ENCODE data around the gene SAG.
"Not testable (repeated sequence)": the region's sequence is repeated elsewhere in the genome, so short reads cannot be mapped to it uniquely, and the experiment has no call there.

SAG gene

DNA sequence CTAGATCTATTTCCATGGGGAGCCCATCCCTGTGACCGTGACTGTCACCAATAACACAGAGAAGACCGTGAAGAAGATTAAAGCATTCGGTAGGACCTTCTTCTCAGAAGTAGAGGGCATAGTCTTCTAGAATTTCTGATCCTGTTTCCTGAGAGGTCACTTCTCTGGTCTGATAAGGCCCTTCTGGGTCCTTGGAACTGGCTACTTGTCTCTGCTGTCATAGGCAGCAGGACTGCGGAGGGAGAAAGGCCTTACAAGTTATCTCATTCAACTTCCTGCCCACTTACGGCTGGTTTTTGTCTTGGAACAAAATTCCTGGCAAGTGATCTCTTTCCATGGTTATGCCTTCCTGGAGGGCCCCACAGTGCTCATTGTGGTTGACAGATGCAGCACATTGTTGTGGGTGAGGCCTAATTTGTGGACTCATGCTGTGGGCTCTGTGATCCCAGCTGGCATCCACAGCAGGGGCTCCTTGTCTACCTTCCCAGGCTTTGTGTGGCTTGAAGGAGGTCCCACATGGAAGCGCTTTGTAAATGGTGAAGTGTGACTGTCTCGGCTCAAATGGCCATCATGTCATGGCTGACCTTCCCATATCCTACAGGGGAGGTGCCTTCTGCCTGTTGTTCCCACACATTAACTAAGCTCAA, 22.0 kb downstream of the SAG start:
- no peak for DNase-seq (ENCODE audit: low read depth in 1 of 2, low spot score in 1 of 2)

DNA sequence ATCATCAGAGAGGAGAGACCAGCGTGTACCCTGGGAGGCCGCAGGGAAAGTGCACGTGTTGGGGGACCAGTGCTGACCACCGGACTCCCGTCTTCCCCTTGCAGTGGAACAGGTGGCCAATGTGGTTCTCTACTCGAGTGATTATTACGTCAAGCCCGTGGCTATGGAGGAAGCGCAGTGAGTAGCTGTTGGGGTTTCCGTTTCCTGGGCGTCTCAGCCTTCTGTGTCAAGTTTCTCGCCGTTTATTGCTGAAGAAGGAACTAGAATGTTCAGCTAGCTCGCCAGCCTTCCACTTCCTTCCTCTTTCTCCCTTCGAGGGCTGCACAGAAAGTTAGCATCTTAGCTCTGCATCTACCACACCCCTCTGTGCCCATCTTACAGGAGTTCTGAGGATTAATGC, 23.9 kb downstream of the SAG start:
- DNase-seq (ENCODE audit: low read depth in 1 of 2, low spot score in 1 of 2), result peak; percentile 41 to 52

DNA sequence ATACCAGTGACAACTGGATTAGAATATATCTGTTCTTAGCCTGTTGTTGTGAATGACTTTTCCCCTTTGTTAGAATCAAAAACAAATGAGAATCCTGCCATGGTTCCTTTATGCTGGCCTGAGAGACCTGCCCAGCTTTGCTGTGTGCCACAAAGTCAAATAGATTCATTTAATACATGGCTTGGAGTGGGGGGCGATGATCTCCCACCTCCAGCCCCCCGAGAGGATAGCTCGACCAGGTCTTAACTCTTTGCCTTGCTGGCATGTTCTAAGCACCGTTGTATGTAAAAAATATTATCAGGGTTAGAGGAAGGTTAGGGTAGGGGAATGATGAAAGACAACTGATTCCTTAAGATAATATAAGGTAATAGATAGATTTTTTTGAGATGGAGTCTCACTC, 24.5 kb downstream of the SAG start:
- no peak for DNase-seq (ENCODE audit: low read depth in 1 of 2, low spot score in 1 of 2)

DNA sequence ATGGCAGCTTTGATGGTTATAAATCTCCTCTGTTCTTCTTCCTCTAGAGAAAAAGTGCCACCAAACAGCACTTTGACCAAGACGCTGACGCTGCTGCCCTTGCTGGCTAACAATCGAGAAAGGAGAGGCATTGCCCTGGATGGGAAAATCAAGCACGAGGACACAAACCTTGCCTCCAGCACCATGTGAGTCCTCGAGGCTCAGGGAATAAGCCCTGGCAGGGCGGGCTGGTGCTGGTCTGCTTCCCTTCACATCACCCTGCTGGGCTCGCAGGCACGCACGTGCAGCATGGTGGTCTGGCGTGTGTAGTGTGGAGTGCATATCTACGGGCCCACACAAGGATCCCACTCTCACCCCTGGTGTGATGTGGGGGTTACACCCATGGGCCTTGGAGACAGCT, 27.3 kb downstream of the SAG start:
- no peak for DNase-seq (ENCODE audit: low read depth in 1 of 2, low spot score in 1 of 2)

DNA sequence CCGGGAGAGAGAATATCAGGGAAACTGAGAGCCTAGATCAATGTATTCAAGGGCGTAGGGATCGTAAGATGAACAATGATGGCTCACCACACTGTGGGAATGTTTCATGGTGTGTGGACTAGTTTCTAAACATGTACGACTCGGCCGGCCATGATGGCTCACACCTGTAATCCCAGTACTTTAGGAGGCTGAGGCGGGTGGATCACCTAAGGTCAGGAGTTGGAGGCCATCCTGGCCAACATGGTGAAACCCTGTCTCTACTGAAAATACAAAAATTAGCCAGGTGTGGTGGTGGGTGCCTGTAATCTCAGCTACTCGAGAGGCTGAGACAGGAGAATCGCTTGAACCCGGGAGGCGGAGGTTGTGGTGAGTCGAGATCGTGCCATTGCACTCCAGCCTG, 28.5 kb downstream of the SAG start:
- DNase-seq (ENCODE audit: low read depth in 1 of 2, low spot score in 1 of 2), result not testable (repeated sequence)

DNA sequence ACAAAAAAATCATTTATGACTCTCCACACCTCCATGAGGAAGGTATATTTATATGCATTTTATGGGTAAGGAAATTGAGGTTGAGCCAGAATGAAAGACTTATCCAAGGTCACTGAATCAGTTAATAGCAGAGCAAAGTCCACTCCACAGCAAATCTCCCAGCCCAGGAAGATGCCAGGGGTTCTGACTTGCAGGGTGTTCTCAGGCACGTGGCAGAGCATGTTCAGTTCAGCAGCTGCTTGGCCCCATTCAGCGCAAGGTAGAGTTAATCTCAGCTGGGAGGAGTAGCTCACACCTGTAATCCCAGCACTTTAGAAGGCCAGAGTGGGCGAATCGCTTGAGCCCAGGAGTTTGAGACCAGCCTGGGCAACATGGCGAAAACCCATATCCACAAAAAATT, 28.9 kb downstream of the SAG start:
- no peak for DNase-seq (ENCODE audit: low read depth in 1 of 2, low spot score in 1 of 2)

DNA sequence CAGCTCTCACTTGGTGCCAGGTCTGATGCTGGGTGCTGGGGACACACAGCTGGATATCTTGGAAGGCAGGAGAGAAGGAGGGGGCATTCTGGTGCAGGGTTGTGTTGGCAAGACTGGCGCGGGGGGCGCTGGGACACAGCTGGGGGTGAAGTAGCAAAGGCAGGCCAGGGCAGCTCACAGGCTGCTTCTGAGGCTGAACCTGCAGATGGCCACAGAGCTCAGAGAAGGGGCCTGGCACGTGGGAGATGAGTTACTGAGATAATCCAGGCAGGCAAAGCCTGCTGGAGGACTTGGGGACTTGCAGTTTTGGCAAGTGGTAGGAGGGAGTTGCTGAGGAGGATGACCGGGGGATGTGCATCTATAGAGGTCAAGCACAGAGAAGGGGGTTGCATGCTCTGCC, 30.4 kb downstream of the SAG start:
- no peak for DNase-seq (ENCODE audit: low read depth in 1 of 2, low spot score in 1 of 2)

DNA sequence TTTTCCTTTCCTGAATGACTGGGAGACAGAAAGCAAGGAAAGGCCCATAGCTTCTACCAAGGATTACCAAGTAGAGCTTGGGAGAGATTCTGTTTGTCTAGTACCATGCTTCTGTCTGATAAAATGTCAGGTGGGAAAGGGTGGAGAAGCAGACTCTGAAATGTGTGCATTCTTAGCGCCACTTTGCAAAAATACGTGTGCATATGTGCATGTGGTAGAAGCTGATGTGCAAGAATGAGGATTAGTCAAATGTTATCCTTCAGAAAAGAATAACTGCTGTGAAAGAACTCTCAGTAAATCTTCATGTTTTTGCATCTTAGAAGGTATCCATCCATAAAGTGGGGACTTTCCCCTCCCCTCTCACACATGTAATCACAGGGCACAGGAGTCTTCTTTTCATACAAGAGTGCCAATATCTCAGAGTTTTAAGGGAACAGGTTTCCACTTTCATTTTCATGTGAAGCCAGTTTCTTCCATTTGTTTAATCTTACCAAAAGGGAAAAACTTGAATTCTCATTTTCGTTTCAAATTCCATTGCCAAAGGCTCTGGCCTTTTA, 31.3 kb downstream of the SAG start:
- DNase-seq (ENCODE audit: low read depth in 1 of 2, low spot score in 1 of 2), result no peak

DNA sequence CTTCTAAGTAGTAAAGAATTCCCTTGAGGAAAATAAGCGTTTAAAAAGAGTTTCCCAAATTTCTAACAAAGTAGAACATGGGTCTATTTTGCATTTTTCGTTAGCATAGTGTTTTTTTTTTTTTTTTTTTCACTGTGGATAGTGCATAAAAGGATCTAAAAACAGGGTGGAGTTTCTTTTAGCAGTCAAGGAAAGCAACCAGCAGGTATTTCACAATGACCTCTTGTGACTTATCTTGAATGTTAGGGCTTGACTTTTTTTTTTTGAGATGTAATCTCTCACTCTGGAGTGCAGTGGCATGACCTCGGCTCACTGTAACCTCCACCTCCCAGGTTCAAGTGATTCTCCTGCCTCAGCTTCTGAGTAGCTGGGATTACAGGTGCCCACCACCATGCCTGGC, 31.8 kb downstream of the SAG start:
- DNase-seq (ENCODE audit: low read depth in 1 of 2, low spot score in 1 of 2), result no peak

DNA sequence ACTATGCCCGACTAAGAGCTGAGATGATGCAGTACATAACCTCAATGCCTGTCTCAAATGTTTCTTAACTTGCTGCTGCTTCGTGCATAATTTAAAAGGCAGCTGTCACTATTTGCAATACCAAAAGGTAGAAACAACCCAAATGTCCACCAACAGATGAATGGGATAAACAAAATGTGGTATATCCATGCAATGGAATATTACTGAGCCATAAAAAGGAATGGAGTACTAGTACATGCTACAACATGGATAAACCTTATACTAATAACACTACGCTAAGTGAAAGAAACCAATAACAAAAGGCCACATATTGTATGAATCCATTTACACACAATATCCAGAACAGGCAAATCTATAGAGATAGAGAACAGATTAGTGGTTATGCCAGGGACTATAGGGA, 33.7 kb downstream of the SAG start:
- DNase-seq (ENCODE audit: low read depth in 1 of 2, low spot score in 1 of 2), result no peak

DNA sequence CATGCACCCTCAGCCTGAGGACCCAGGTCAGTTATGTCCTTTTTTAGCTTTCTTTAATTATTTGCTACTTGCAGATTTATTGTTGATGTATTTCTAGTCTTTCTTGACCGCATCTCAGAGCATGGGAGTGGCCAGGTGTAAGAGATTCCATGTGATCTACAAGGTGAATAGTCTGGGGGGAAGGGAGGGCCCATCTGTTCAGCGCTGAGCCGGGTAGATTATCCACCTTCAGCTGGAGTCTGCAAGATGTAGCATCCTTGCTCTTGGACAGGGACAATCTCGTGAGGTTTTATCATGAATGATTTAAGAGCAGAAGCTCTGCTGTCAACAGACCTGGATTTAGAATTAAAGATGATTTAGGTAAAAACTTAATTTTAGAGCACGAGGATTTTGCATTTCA, 34.7 kb downstream of the SAG start:
- DNase-seq (ENCODE audit: low read depth in 1 of 2, low spot score in 1 of 2), result no peak

DNA sequence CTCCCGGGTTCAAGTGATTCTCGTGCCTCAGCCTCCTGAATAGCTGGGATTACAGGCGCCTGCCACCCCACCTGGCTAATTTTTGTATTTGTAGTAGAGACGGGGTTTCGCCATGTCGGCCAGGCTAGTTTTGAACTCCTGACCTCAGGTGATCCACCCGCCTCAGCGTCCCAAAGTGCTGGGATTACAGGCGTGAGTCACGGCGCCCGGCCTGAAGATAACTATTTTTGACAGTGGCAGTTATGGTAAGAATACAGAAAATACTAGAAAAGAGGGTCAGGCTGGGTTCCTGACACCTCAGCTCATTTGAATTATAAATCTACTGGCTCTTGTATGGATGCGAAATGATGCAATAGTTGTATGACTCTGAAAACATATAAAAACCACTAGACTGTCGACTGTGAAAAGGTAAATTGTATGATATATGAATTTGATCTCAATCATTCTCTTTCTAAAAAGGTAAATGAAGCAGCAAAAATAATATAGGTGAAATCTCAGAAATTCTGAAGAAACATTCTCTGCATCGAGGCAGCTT, 35.6 kb downstream of the SAG start:
- DNase-seq (ENCODE audit: low read depth in 1 of 2, low spot score in 1 of 2), result no peak

DNA sequence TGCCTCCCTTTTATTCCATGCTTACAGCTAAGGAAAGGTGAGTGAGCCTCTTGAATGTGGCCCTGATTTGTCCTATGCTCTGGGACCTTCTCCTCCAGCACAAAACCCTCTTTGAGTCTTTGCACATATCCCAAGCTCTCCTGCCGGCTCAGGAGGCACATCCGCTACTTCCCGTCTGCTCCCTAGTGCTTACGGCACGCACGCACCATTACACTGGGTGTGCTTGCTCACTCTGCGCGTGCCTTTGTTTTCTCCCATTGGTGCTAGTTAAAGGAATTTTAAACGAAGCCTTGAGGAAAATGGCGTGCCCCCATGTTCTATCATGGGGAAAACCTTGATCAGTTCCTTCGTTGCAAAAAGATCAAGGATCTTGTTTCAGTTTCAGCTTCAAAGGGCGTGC, 38.8 kb downstream of the SAG start:
- no peak for DNase-seq (ENCODE audit: low read depth in 1 of 2, low spot score in 1 of 2)

DNA sequence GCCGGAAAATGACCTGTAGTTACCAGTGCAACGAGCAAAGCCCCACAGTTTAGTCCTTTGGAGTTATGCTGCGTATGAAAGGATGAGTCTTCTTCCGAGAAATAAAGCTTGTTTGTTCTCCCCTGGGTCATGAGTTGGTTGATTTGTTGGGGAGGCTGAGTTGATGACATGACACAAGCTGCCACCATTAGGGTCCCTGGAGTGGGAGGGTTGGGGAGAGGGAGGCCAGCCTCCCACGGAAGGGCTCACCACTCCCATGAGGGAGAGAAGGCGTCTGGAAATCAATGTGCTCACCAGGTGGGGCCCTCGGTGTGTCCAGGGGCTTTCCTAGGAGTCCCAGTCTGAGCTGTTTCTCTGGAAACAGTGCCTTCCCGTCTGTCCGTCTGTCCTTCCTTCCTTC, 39.3 kb downstream of the SAG start:
- DNase-seq (ENCODE audit: low read depth in 1 of 2, low spot score in 1 of 2), result no peak

DNA sequence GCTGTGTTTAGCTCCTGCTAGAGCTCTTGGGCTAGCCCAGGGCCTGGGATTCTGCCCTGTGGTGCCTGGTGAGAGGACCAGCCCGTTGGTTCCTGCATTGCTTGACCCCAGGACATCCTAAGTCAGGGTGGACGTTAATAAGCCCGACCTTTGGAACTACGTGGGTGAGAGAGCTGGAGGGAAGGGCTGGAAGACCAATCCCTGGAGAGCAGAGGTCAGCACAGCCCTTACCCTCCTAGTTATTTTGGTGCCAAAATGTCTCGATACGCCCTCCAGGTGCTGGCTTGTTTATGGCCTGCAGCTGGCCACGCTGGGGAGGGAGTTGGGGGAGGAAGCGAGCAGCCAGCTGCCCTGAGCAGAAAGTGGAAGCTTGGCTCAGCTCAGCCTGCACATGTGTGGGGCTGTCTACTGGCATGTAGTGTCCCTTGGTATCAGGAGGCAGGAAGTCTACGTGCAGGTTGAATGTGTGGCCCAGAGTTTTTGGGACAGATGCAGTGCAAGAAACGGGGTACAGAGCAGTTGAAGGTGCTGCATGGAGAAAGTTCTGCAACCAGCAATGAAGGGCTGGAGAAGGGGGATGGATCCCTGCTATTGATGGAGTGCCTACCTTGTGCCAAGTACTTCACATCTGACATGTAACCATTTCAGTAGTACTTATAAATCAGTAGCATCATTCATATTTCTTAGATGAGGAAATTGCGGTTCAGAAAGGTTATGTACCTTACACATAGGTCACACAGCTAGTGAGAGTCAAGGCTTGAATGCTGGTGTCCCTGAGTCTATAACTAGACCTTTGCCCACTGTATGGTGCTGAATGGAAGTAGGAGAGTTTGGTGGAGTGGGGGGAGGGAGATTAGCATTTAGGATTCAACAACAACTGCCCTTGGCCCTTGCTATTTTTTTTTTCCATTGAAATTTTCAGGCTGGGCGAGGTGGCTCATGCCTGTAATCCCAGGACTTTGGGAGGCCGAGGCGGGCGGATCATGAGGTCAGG, 41.7 kb downstream of the SAG start:
- no peak for DNase-seq (ENCODE audit: low read depth in 1 of 2, low spot score in 1 of 2)

DNA sequence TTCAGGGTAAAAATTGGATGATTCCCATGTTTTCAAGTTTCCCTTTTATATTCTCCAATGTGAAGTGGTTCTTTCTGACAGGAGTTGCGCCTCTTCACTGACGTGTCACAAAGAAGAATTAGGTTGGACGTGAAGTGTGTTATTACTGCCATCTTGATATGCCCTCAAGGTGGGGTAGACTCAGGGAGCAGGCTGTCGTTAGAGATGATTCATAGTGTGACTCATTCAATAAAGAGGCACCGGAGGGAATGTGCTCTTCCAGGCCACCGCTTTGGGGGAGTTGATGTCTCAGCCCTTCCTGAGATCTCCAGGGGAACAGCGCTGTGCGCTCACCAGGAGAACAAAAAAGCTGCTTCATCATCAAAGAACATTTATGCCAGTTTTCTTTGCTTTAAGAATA, 43.1 kb downstream of the SAG start:
- no peak for DNase-seq (ENCODE audit: low read depth in 1 of 2, low spot score in 1 of 2)

DNA sequence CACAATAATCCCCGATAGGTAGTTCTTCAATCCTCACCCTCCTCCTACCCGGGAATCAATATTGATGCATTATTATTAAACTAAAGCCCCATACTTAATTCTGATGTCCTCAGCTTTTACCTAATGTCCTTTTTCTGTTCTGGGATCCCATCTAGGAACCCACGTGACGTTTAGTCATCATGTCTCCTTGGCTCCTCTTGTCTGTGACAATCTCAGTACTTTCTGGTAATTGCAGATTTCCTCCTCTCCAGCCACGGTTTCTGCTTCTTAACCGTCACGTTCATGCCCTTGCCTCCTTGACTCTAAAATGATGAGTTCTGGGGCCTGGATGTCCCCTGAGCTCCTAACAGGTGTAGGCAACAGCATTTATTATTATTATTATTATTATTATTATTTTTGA, 43.8 kb downstream of the SAG start:
- DNase-seq (ENCODE audit: low read depth in 1 of 2, low spot score in 1 of 2), result no peak

DNA sequence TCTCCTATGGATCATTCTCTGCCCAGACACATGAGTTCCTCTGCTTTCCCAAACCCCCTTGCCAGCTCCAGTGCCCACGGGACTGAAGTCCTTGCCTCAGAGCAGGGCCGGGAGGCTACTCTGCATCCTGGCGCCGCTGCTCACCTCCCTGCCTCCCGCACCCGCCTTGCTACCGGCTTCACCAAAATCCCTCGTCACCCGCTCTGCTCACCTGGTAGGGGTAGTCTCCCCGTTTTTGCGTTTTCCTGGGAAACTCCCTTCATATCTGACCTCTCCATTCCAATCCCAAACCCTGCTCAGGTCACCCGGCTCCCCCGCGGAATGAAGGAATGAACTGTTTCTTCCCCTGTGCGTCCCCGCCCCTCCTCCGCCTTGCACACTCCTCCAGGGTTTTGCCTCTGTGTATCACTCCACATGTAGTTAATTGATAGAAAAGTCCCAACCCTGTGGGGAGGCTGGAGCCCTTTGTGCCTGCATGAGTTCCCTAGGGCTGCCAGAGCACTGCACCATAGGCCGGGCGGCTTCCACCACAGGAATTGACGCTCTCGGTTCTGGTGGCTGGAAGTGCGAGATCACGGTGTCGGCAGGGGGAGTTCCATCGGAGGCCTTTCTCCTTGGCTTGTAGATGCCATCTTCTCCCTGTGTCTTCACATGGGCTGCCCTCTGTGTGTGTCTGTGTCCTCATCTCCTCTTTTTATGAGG, 44.7 kb downstream of the SAG start:
- DNase-seq (ENCODE audit: low read depth in 1 of 2, low spot score in 1 of 2), result no peak

DNA sequence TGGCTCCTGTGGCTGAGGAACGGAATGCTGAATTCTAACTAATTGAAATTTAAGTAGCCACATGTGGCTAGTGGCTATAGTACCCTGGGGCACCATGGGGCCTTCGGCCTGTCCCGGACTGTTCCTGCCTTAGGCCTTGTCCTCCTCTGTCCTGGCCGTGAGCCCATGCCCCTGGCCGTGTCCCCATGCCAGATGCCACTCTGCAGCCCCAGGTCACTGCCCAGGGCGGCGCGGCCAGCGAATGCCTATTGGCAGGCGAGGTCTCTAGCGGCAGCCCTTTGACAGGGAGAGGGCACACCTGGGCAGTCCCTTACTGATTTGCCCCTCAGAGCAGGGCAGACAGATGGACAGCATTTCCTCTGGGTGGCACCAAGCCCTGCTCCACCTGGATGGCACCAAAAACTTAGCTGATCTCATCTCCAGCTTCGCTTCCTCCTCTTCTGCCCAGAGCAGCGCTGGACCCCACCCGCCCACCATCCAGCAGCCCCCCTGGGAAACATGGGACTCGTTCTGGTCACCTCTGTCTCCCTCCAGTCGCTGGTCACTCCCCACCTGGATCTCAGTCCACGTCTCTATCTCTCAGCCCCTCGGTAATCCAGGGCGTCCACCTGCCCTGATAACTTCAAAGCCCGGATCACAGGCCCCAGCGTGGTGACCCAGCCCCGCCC, 45.6 kb downstream of the SAG start:
- DNase-seq (ENCODE audit: low read depth in 1 of 2, low spot score in 1 of 2), result no peak

DNA sequence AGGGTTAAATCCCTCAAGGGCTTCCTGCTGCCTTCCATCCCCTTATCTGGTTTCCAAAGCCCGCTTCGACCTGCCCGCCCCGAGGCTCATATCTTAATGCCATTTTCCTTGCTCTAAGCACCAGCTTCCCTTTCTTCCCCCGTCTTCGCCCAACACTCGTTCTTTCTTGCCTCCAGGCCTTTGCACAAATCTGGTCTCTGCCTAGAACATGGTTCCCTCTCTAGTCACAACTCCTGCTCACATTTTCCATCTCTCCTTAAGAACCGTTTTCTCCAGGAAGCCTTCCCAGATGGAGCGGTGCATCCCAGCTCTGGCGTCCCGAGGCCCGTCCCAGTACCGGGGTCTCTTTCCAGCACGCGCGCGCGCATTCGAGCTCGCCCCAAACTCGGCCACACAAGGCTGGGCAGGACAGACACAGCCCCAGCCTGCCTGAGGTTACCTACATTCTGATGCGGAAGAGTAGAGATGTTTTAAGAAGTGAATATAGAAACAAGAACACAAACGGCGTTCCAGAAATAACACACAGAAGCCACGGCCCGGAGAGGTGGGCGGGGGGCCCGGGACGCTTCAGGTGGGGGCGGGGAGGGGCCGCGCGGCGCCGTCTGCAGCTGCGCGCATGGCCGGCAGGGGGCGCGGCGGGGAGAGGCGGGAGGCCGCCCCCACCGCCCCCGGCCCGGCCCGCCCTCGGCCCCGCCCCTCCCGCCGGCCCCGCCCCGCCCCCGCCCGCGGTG, 46.3 kb downstream of the SAG start, which contains the start of gene DGKD:
DGKD (plus strand) TSS at position 726 of the 731 bp plus-strand sequence. CDS start 25 bp downstream, outside the sequence.
- DNase-seq (ENCODE audit: low read depth in 1 of 2, low spot score in 1 of 2), result peak; percentile 51 to 72
